Trophoblast cell (in vitro differentiated cells and primary cell): ENCODE measurements around the gene PRKN.
A peak's percentile ranks its signal among the peaks of the same experiment; 100 is the strongest.

ENCODE experiments used
- DNase-seq, 2 donors: peaks; one replicate each; pipeline ENCODE4 v3.0.0-alpha.2; 2016
- H2AFZ ChIP-seq: 2 replicates; pipeline ENCODE4 v1.6.1; 2013; ENCODE audit warnings: low read length, moderate library complexity, mild to moderate bottlenecking; ENCODE audit not compliant: insufficient read depth, poor library complexity
- H2AK5ac ChIP-seq: 2 replicates; pipeline ENCODE4 v1.6.1; 2013; ENCODE audit warnings: mild to moderate bottlenecking, low read length
- H2BK120ac ChIP-seq: 2 replicates; pipeline ENCODE4 v1.6.1; 2013; ENCODE audit warnings: low read length, mild to moderate bottlenecking, moderate library complexity; ENCODE audit not compliant: insufficient read depth, poor library complexity
- H2BK12ac ChIP-seq: 2 replicates; pipeline ENCODE4 v1.6.1; 2013; ENCODE audit warnings: mild to moderate bottlenecking, low read length, moderate library complexity
- H2BK5ac ChIP-seq: 2 replicates; pipeline ENCODE4 v1.6.1; 2013; ENCODE audit warnings: low read length, low read depth, moderate library complexity, mild to moderate bottlenecking; ENCODE audit not compliant: poor library complexity
- H3K14ac ChIP-seq: 2 replicates; pipeline ENCODE4 v1.6.1; 2013; ENCODE audit warnings: mild to moderate bottlenecking, low read length
- H3K18ac ChIP-seq: 2 replicates; pipeline ENCODE4 v1.6.1; 2013; ENCODE audit warnings: mild to moderate bottlenecking, low read length
- H3K23ac ChIP-seq: 2 replicates; pipeline ENCODE4 v1.6.1; 2013; ENCODE audit warnings: low read length
- H3K27ac ChIP-seq: 2 replicates; pipeline ENCODE4 v1.5.1; 2013; ENCODE audit warnings: low read depth, mild to moderate bottlenecking, inconsistent platforms, low read length, moderate library complexity
- H3K27me3 ChIP-seq: 2 replicates; pipeline ENCODE4 v1.6.1; 2013; ENCODE audit warnings: inconsistent platforms, mild to moderate bottlenecking, low read length, moderate library complexity; ENCODE audit not compliant: insufficient read depth
- H3K36me3 ChIP-seq, 2 experiments: 1 replicate in 1 of 2; 2 replicates in 1 of 2; pipeline ENCODE4 v1.6.1; 2013; ENCODE audit warnings: low read length in 2 of 2, mild to moderate bottlenecking in 2 of 2, moderate library complexity in 1 of 2; ENCODE audit not compliant: insufficient read depth in 2 of 2, control insufficient read depth in 1 of 2
- H3K4ac ChIP-seq: 2 replicates; pipeline ENCODE4 v1.6.1; 2013; ENCODE audit warnings: low read depth, mild to moderate bottlenecking, low read length, moderate library complexity
- H3K4me1 ChIP-seq, 2 experiments: 1 replicate in 1 of 2; 2 replicates in 1 of 2; pipeline ENCODE4 v1.6.1; 2013; ENCODE audit warnings: low read length in 2 of 2, mild to moderate bottlenecking in 2 of 2, moderate library complexity in 1 of 2; ENCODE audit not compliant: insufficient read depth in 2 of 2, control insufficient read depth in 1 of 2
- H3K4me2 ChIP-seq: 2 replicates; pipeline ENCODE4 v1.6.1; 2013; ENCODE audit warnings: inconsistent platforms, mild to moderate bottlenecking, low read length, moderate library complexity
- H3K4me3 ChIP-seq: 2 replicates; pipeline ENCODE4 v1.5.1; 2013; ENCODE audit warnings: mild to moderate bottlenecking, low read depth, low read length, inconsistent platforms
- H3K79me1 ChIP-seq: one replicate; pipeline ENCODE4 v1.6.1; 2013; ENCODE audit warnings: low read length
- H3K79me2 ChIP-seq: 2 replicates; pipeline ENCODE4 v1.6.1; 2013; ENCODE audit warnings: low read length, mild to moderate bottlenecking; ENCODE audit not compliant: control insufficient read depth, insufficient read depth, poor library complexity
- H3K9ac ChIP-seq: 2 replicates; pipeline ENCODE4 v1.6.1; 2013; ENCODE audit warnings: mild to moderate bottlenecking, low read length
- H3K9me3 ChIP-seq: 2 replicates; pipeline ENCODE4 v1.6.1; 2013; ENCODE audit warnings: low read depth, mild to moderate bottlenecking, control low read depth, inconsistent platforms, low read length; ENCODE audit not compliant: insufficient read depth
- H4K12ac ChIP-seq: 2 replicates; pipeline ENCODE4 v1.6.1; 2013; ENCODE audit warnings: low read depth, mild to moderate bottlenecking, low read length, moderate library complexity
- H4K8ac ChIP-seq: 2 replicates; pipeline ENCODE4 v1.6.1; 2013; ENCODE audit warnings: low read depth, mild to moderate bottlenecking, low read length, moderate library complexity
- H4K91ac ChIP-seq: one replicate; pipeline ENCODE4 v1.6.1; 2013; ENCODE audit warnings: low read depth, mild to moderate bottlenecking, low read length, moderate library complexity
- WGBS: extraction: QIAGEN DNeasy Blood & Tissue Kit; methylation state at CpG from one replicate; pipeline ENCODE4 v1.1.7; 2013; ENCODE audit warnings: missing lambda C conversion rate; ENCODE audit not compliant: insufficient read length, insufficient coverage; ENCODE audit errors: extremely low coverage; 5-methylcytosine and 5-hydroxymethylcytosine counted together

The PRKN gene

GRCh38 chr6:162056745-162057144 lies 670.8 kb downstream of the PRKN start:
- H3K4me3 ChIP-seq: no peak overlapping the region
- no peak overlapping the region for H2BK12ac ChIP-seq
- no peak overlapping the region for H2BK120ac ChIP-seq
- H3K14ac ChIP-seq: no peak overlapping the region
- no peak overlapping the region for H3K27ac ChIP-seq
- no peak overlapping the region for H3K9ac ChIP-seq
- no peaks in the 10 kb centered on the region for H3K36me3 ChIP-seq
- DNase-seq: peak in 1 of 2 donors; percentile 5
- no peak overlapping the region for H2BK5ac ChIP-seq
- H3K4me2 ChIP-seq: no peak overlapping the region
- H3K18ac ChIP-seq: no peak overlapping the region
- no peak overlapping the region for H3K23ac ChIP-seq
- no peak overlapping the region for H3K4ac ChIP-seq
- WGBS: no CpG with 5 or more reads among the region's 8 CpGs
- no peaks in the 10 kb centered on the region for H3K79me2 ChIP-seq
- H2AFZ ChIP-seq: no peak overlapping the region
- no peak overlapping the region for H4K8ac ChIP-seq
- H3K79me1 ChIP-seq: no peaks in the 10 kb centered on the region
- no peak overlapping the region for H2AK5ac ChIP-seq
- no peak overlapping the region for H4K12ac ChIP-seq
- H3K4me1 ChIP-seq: peaks cover 5% of the 10 kb centered on the region in 2 experiments
- H3K9me3 ChIP-seq: peaks cover 5% of the 10 kb centered on the region
- no peaks in the 10 kb centered on the region for H3K27me3 ChIP-seq
- H4K91ac ChIP-seq: no peak overlapping the region

GRCh38 chr6:162056061-162056460 lies 671.5 kb downstream of the PRKN start:
- no peak overlapping the region for H3K18ac ChIP-seq
- no peaks in the 10 kb centered on the region for H3K36me3 ChIP-seq
- H2AFZ ChIP-seq: no peak overlapping the region
- no peak overlapping the region for H4K12ac ChIP-seq
- no peaks in the 10 kb centered on the region for H3K79me1 ChIP-seq
- no peak overlapping the region for H3K9ac ChIP-seq
- H3K4me2 ChIP-seq: no peak overlapping the region
- no peaks in the 10 kb centered on the region for H3K79me2 ChIP-seq
- no peaks in the 10 kb centered on the region for H3K27me3 ChIP-seq
- no peak overlapping the region for H3K14ac ChIP-seq
- no peak overlapping the region for H4K8ac ChIP-seq
- H3K4me1 ChIP-seq: peaks cover 5% of the 10 kb centered on the region in 2 experiments
- no peak overlapping the region for H2AK5ac ChIP-seq
- no peak overlapping the region for H3K27ac ChIP-seq
- H3K4me3 ChIP-seq: peak overlapping the region; percentile 60
- WGBS: 100% methylated on average over 5 of the region's 11 CpGs
- no peak overlapping the region for H4K91ac ChIP-seq
- no peak overlapping the region for H2BK5ac ChIP-seq
- peaks cover 5% of the 10 kb centered on the region for H3K9me3 ChIP-seq
- no peak for DNase-seq
- no peak overlapping the region for H2BK120ac ChIP-seq
- no peak overlapping the region for H2BK12ac ChIP-seq
- no peak overlapping the region for H3K4ac ChIP-seq
- peak overlapping the region; percentile 80 for H3K23ac ChIP-seq

- Histone ChIP-seq H3K79me2 (no peaks in the 10 kb centered on the region), H3K23ac (no peak overlapping the region), H3K27me3 (no peaks in the 10 kb centered on the region), H3K4me1 (peaks cover 5% of the 10 kb centered on the region in 2 experiments), H3K4me3 (no peak overlapping the region), H3K27ac (no peak overlapping the region), H3K79me1 (no peaks in the 10 kb centered on the region), H3K4me2 (no peak overlapping the region), H2AK5ac (no peak overlapping the region), H3K4ac (no peak overlapping the region), H3K36me3 (no peaks in the 10 kb centered on the region), H4K12ac (no peak overlapping the region), H4K91ac (no peak overlapping the region), H4K8ac (no peak overlapping the region), H2BK5ac (no peak overlapping the region), H2BK12ac (no peak overlapping the region), H3K9ac (no peak overlapping the region), H3K14ac (no peak overlapping the region), H3K9me3 (peaks cover 5% of the 10 kb centered on the region), H2BK120ac (no peak overlapping the region), H2AFZ (no peak overlapping the region), H3K18ac (no peak overlapping the region)
- DNase-seq: no peak
- WGBS: no CpG with 5 or more reads among the region's 7 CpGs
Measured at GRCh38 chr6:162055365-162055764, 672.2 kb downstream of the PRKN start.

- no peak overlapping the region for H2BK12ac ChIP-seq
- H4K91ac ChIP-seq: no peak overlapping the region
Measured at GRCh38 chr6:162053084-162053483, 674.5 kb downstream of the PRKN start.

More at GRCh38 chr6:162053084-162053483, 674.5 kb downstream of the PRKN start:
- Histone ChIP-seq H3K23ac (no peak overlapping the region), H2BK5ac (no peak overlapping the region), H3K4me2 (no peak overlapping the region), H3K27ac (no peak overlapping the region), H3K27me3 (no peaks in the 10 kb centered on the region), H4K8ac (no peak overlapping the region), H3K18ac (no peak overlapping the region), H2BK120ac (no peak overlapping the region), H3K36me3 (no peaks in the 10 kb centered on the region), H3K14ac (no peak overlapping the region), H3K79me2 (no peaks in the 10 kb centered on the region), H3K4me3 (no peak overlapping the region), H3K4ac (no peak overlapping the region), H3K9ac (no peak overlapping the region), H2AFZ (no peak overlapping the region), H3K4me1 (peaks cover 5% of the 10 kb centered on the region in 2 experiments), H4K12ac (no peak overlapping the region), H3K9me3 (peaks cover 5% of the 10 kb centered on the region), H2AK5ac (no peak overlapping the region), H3K79me1 (no peaks in the 10 kb centered on the region)
- no CpG with 5 or more reads among the region's 7 CpGs for WGBS
- DNase-seq: no peak
